Measurements from ENCODE around the gene CADM3.

CADM3 gene

GRCh38 chr1:159175571-159175970 is 4.2 kb downstream of the CADM3 start:
- no peak for DNase-seq

- peak; percentile 81 for DNase-seq
Observed at GRCh38 chr1:159177272-159177907, 6.0 kb downstream of the CADM3 start.

DNA sequence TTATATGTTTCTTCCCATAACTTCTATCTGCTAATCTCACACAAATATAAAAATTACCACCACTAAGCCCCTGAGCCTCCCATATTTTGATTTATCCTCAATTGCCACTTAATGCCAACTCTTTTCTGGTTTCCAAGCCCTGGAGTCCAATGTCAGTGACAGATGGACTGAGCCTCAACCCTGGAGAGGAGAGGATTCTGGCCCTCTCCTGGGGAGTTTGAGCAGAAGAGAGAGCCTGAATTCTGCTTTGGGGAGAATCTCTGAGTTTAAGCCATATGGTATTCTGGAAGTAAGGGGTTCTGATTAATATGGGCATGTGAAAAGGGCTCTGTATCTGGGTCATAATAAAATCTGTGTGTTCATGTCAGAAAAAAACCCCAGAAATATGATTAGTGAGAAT is 8.5 kb downstream of the CADM3 start:
- no peak for DNase-seq

DNA sequence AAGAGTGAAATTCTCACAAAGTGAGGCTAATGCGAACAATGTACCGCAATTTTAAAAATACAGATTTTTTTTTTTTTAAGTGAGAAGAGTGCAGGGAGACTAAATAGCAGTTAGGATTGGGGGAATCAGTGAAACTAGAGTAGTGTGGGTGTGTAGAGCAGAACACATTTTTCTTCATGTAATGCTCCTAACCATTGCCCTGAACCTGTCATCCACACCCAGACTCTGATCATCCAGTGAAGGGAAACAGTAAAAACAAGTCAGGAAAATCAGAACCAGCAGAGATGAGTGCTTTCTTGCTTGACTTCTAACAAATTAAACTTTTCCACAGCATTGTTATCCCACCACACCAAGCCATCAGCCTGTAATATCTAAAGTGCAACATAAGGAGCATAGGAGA is 9.1 kb downstream of the CADM3 start:
- no peak for DNase-seq

DNA sequence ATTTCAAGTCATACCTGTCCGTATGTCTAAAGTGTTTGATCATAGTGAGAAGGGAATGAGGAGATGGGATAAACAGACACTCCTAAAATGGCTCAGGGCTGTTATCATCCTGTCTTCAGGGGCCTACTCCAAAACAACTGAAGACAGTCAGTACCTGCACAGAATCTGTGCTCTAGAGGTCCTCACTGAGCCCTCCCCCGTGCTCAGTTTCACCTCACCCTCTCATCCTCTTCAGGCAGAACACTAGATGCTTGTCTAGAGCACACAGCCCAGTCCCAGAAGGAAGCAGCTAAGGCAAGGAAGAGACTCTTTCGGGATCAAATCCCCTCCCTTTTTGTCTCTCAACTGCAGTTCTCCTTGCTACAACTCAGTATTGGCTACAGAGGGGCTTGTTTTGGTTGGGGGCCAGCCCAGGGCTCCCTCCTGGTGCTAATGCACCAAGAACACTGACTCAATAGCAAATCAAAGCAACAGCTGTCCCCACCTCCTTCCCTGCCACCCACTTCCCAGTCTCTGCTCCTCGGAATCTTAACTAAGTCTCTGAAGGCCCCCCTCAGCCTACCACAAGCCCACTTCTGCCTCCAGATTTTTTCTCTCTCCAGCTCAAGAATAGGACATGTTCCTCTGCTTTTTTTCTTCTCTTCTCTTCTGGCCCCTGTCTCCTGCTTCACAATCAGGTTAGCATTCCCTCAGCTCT is 10.1 kb downstream of the CADM3 start:
- no peak for DNase-seq

DNA sequence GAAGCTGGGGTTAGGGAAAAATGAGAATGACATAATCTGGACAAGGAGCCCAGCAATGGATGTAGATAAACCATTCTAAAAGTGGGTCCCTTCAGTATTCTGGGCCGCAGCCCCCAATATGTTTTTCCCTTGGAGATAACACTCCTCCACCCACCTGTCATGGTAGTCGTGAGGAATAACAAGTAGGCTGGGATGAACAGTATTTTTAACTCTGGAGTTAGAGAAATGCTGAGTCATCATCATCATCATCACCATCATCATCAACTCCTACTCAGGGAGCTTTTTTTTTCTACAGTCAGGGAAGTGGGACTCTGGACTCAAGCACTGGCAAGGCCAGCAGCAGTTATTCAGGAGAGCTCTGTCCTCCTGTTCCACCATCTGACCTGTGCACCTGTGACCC is 12.8 kb downstream of the CADM3 start:
- no peak for DNase-seq

DNA sequence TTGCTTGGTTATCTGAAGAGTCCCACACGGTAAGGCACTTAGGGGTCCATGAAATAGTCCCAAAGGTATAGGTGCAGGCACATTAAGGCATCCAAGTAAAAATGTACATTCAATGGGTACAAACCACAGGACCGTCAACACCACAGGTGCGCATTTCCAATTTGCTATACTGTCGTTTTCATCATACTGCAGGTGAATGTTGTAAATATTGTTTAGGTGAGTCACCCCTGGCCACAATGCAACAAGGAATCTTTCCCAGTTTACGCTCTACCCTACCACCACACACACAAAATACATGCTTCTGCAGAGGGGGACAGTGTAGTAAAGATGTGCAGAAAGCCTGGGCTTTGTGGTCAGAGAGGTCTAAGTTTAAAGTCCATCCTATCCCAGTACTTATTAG is 13.7 kb downstream of the CADM3 start:
- DNase-seq: no peak

GRCh38 chr1:159187033-159187432 is 15.6 kb downstream of the CADM3 start:
- DNase-seq: no peak

GRCh38 chr1:159187647-159188374 is 16.4 kb downstream of the CADM3 start:
- no peak for DNase-seq

DNA sequence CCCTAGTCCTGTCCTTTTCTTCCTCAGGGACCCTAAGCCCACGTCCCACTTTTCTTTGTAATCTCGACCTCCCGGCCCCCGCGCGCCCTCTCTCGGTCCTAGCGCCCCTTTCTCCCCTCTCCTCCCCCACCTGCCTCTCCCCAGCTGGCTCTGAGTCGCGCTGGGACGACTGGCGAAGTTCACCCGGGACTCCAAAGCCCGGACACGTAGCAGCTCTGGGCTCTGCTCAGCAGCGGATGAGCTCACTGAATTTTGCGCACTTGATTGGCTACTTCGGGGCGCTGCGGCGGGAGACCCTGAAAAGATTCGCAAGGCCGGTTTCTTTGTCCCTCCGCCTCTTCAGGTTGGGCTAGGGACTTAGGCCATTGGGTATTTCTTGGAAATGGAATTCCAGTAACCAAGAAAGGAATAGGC is 17.0 kb downstream of the CADM3 start:
- no peak for DNase-seq

GRCh38 chr1:159190441-159190840 is 19.0 kb downstream of the CADM3 start:
- no peak for DNase-seq

GRCh38 chr1:159196543-159196942 is 25.1 kb downstream of the CADM3 start:
- DNase-seq: no peak

GRCh38 chr1:159197561-159198557 is 26.4 kb downstream of the CADM3 start:
- peak; percentile 48 for DNase-seq

DNA sequence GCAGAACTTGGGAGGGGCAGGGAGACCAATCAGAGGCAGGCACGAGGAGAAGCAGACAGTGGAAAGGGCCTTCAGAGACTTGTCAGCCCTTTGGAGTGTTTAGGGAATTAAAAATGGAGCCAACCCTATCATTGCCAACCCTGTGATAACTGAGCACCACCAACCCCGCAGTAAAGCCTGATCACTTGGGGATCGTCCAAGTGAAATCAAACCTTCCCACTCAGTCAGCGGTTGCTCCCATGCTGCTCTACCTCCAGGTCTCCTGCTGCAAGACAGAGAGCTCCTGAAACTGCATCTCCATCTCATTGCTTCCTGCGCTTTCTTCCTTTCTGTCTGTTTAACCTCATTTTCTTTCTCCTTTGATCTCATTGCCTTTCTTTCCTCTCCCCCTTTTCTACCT is 28.5 kb downstream of the CADM3 start:
- no peak for DNase-seq

DNA sequence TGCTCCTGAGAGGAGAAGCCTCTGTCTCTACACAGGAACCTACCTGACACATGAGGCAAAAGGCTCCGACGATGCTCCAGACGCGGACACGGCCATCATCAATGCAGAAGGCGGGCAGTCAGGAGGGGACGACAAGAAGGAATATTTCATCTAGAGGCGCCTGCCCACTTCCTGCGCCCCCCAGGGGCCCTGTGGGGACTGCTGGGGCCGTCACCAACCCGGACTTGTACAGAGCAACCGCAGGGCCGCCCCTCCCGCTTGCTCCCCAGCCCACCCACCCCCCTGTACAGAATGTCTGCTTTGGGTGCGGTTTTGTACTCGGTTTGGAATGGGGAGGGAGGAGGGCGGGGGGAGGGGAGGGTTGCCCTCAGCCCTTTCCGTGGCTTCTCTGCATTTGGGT is 29.4 kb downstream of the CADM3 start:
- DNase-seq: no peak

GRCh38 chr1:159201642-159202041 is 30.2 kb downstream of the CADM3 start:
- no peak for DNase-seq

GRCh38 chr1:159203610-159204009 is 32.2 kb downstream of the CADM3 start:
- DNase-seq: no peak

- no peak for DNase-seq
Observed at GRCh38 chr1:159204161-159205141, 33.0 kb downstream of the CADM3 start, which contains the start of gene ACKR1. Gene ACKR1 (plus strand): TSS chr1:159204875. CDS start chr1:159204960, 85 bp downstream.

DNA sequence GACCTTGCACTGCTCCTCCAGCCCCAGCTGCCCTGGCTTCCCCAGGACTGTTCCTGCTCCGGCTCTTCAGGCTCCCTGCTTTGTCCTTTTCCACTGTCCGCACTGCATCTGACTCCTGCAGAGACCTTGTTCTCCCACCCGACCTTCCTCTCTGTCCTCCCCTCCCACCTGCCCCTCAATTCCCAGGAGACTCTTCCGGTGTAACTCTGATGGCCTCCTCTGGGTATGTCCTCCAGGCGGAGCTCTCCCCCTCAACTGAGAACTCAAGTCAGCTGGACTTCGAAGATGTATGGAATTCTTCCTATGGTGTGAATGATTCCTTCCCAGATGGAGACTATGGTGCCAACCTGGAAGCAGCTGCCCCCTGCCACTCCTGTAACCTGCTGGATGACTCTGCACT is 33.8 kb downstream of the CADM3 start:
- no peak for DNase-seq

DNA sequence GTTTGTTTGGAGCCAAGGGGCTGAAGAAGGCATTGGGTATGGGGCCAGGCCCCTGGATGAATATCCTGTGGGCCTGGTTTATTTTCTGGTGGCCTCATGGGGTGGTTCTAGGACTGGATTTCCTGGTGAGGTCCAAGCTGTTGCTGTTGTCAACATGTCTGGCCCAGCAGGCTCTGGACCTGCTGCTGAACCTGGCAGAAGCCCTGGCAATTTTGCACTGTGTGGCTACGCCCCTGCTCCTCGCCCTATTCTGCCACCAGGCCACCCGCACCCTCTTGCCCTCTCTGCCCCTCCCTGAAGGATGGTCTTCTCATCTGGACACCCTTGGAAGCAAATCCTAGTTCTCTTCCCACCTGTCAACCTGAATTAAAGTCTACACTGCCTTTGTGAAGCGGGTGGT is 34.7 kb downstream of the CADM3 start:
- no peak for DNase-seq

GRCh38 chr1:159207080-159207479 is 35.7 kb downstream of the CADM3 start:
- no peak for DNase-seq

DNA sequence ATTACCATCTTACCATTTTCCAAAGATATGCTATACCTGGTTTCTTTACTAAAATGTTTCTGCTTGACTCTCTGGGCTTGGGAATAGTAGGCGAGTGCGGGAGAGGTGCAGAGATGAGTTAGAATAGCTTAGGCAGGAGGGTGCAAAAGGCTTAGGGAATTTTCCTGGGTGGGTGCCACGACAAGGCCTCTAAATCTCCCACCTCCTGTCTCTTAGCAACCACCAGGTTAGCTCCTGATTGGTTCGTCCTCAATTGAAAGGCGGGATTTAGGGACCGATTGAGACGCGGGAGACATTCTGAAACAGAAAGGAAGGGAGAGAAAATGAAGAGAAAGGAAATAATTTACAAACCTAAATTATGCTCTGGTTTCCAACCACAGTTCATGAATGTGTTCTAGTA is 36.4 kb downstream of the CADM3 start:
- DNase-seq: no peak

Data from NCI-H1048 (cell line).